Spleen (tissue), 7 donors: ENCODE measurements around the gene NGRN.

Source experiments
- POLR2A ChIP-seq, 3 donors: fragments of 450-650 bp; IDR thresholded peaks; one replicate each; pipeline ENCODE4 v1.5.1; 2017; ENCODE audit warnings: antibody characterized with exemption in 3 of 3, mild to moderate bottlenecking in 1 of 3
- TF ChIP-seq, protein P1 (sequence below), 11 experiments: fragments of 200-600 bp in 7 of 11; fragments of 450-650 bp in 4 of 11; sonication (generic) in 4 of 11; IDR thresholded peaks in 8 of 11; conservative IDR thresholded peaks in 3 of 11; 1 replicate in 7 of 11; 2 replicates in 4 of 11; pipeline versions ENCODE4 v1.4.0 to v1.8.0; 2016 to 2021; ENCODE audit warnings: antibody characterized with exemption in 11 of 11, inconsistent platforms in 4 of 11, mild to moderate bottlenecking in 1 of 11
- donor health status: DM: no; HTN: no; CAD: no; lungs with moderate emphysema.
- donor health status: DM: no; HTN: no; CAD: no.
- donor health status: DM: no; HTN: no; CAD: no.

DNA sequence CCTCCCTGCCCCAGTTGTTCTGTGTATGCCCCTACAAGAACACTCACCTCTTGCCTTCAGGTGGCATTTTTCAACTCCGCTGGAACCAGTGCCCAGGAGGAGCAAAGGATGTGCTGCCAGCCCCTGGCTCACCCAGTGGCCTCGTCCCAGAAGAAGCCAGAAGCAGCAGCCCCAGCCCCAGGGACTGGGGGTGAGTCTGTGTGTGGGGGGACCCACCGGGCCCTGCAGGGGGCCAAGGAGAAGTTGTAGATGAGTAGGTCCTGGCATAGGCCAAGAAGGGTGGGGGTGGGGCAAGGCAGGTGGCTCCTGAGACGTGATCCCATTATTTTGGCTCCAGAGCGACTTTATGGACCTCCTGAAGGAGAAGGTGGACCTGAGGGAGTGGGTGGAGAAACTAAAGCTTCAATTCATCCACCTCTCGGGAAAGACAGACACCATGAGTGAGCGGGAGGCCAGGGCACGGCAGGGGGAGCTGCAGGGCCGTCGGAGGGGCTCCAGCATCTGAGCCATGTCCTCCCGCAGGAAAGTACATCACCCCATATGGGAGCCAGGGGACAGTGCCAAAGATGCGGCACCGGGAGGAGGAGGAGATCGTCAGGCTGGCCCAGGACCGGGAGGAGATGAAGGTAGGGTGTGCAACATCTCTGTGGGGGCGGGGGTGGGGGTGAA is 29.3 kb downstream of the NGRN start:
- TF ChIP-seq, protein P1, sequence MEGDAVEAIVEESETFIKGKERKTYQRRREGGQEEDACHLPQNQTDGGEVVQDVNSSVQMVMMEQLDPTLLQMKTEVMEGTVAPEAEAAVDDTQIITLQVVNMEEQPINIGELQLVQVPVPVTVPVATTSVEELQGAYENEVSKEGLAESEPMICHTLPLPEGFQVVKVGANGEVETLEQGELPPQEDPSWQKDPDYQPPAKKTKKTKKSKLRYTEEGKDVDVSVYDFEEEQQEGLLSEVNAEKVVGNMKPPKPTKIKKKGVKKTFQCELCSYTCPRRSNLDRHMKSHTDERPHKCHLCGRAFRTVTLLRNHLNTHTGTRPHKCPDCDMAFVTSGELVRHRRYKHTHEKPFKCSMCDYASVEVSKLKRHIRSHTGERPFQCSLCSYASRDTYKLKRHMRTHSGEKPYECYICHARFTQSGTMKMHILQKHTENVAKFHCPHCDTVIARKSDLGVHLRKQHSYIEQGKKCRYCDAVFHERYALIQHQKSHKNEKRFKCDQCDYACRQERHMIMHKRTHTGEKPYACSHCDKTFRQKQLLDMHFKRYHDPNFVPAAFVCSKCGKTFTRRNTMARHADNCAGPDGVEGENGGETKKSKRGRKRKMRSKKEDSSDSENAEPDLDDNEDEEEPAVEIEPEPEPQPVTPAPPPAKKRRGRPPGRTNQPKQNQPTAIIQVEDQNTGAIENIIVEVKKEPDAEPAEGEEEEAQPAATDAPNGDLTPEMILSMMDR (IDR thresholded peaks at IDR 0.05 in 8 of 11, conservative IDR thresholded peaks at IDR 0.05 in 3 of 11): no peak
- TF ChIP-seq POLR2A (IDR thresholded peaks at IDR 0.05): no peak
